OCI-LY7 (cell line): ENCODE measurements around the gene ERO1A. TPM values are rescaled to one million over a fixed set of nuclear protein-coding genes. Genes with fewer than 3 reads are reported as not detected.
"Not testable (repeated sequence)": the region's sequence is repeated elsewhere in the genome, so short reads cannot be mapped to it uniquely, and the experiment has no call there.

ENCODE experiments used
- BruUV-seq: library from RNA; stranded (reverse); fragments of 400-500 nt; replicated peaks from 2 replicates; lab custom pipeline; 2021; lab: Mats Ljungman, UMichigan
- CTCF ChIA-PET: fragments of 300-600 bp; sonication (Branson Sonifier 250); formaldehyde crosslinking; loops from one replicate; lab custom pipeline; 2022; ENCODE audit warnings: antibody characterized with exemption; ENCODE audit not compliant: unreplicated experiment; lab: Charles Lee
- POLR2A ChIA-PET: fragments of 300-600 bp; sonication (Branson Sonifier 250); formaldehyde crosslinking; loops from one replicate; lab custom pipeline; 2022; ENCODE audit warnings: antibody characterized with exemption; lab: Charles Lee
- DNase-seq: peaks from one replicate; pipeline ENCODE4 v3.0.0-alpha.2; 2015; ENCODE audit warnings: low spot score
- H2AFZ ChIP-seq: fragments of 200-600 bp; sonication (generic), shearing (Covaris generic); 2 replicates; pipeline ENCODE4 v1.6.1; 2014; ENCODE audit warnings: mild to moderate bottlenecking, antibody characterized with exemption, low read length, moderate library complexity
- H3K27ac ChIP-seq: fragments of 200-600 bp; sonication (generic); 2 replicates; pipeline ENCODE4 v1.5.1; 2014; ENCODE audit warnings: mixed run types, low read depth, mild to moderate bottlenecking, moderate library complexity, low read length, inconsistent platforms; ENCODE audit not compliant: poor library complexity, severe bottlenecking
- H3K36me3 ChIP-seq: fragments of 200-600 bp; sonication (generic); 2 replicates; pipeline ENCODE4 v1.6.1; 2014; ENCODE audit warnings: mild to moderate bottlenecking, antibody characterized with exemption, low read length, moderate library complexity, mixed read lengths; ENCODE audit not compliant: insufficient read depth
- H3K4me1 ChIP-seq: fragments of 200-600 bp; sonication (generic); 2 replicates; pipeline ENCODE4 v1.5.1; 2014; ENCODE audit warnings: mild to moderate bottlenecking, low read length; ENCODE audit not compliant: insufficient read depth, poor library complexity, severe bottlenecking
- H3K4me2 ChIP-seq: fragments of 200-600 bp; sonication (generic); 2 replicates; pipeline ENCODE4 v1.6.1; 2014; ENCODE audit warnings: mild to moderate bottlenecking, low read length
- H3K4me3 ChIP-seq: fragments of 200-600 bp; sonication (generic); 2 replicates; pipeline ENCODE4 v1.5.1; 2014; ENCODE audit warnings: mild to moderate bottlenecking, low read depth, low read length; ENCODE audit not compliant: poor library complexity, severe bottlenecking
- H3K79me2 ChIP-seq: fragments of 200-600 bp; sonication (generic); 2 replicates; pipeline ENCODE4 v1.6.1; 2016; ENCODE audit warnings: low read depth, mild to moderate bottlenecking, low read length, moderate library complexity, mixed read lengths; ENCODE audit not compliant: insufficient read depth
- H3K9me2 ChIP-seq: fragments of 200-600 bp; sonication (generic); 2 replicates; pipeline ENCODE4 v1.6.1; 2016; ENCODE audit warnings: mild to moderate bottlenecking, low read length, mixed read lengths; ENCODE audit not compliant: insufficient read depth
- H3K9me3 ChIP-seq: fragments of 200-600 bp; sonication (generic); 2 replicates; pipeline ENCODE4 v1.6.1; 2014; ENCODE audit warnings: mild to moderate bottlenecking, mixed run types, low read length, mixed read lengths
- H4K20me1 ChIP-seq: fragments of 200-600 bp; sonication (generic); 2 replicates; pipeline ENCODE4 v1.6.1; 2014; ENCODE audit warnings: mild to moderate bottlenecking, antibody characterized with exemption, low read length, moderate library complexity, mixed read lengths; ENCODE audit not compliant: insufficient read depth
- CTCF ChIP-seq: fragments of 200-600 bp; sonication (generic); conservative IDR thresholded peaks from 2 replicates; pipeline ENCODE4 v1.5.1; 2014; ENCODE audit warnings: mild to moderate bottlenecking, antibody characterized with exemption, low read length, moderate library complexity, mixed read lengths
- EZH2phosphoT487 ChIP-seq: fragments of 200-600 bp; sonication (generic); IDR thresholded peaks from 2 replicates; pipeline ENCODE4 v1.6.1; 2018; ENCODE audit warnings: low read depth, borderline replicate concordance, mild to moderate bottlenecking, mixed run types, antibody characterized with exemption, low read length, moderate library complexity, mixed read lengths
- intact Hi-C: fragments of 100-400 bp; cut with micrococcal nuclease; formaldehyde crosslinking; loops from one replicate; pipeline ENCODE4 v1.10.0; 2022; ENCODE audit not compliant: unreplicated experiment
- total RNA-seq, 2 experiments: library from RNA; depleted of rRNA in 1 of 2; stranded (reverse); fragments of >200 nt in 1 of 2; shearing (Covaris generic) in 1 of 2; gene quantifications; 2 replicates each; pipeline ENCODE4 v1.2.3, GENCODE V29; 2014 to 2022

Gene ERO1A
- total RNA-seq, 2 experiments from 2014 or later: 35.2 to 71.5 TPM

- CTCF ChIA-PET: interaction anchor here (0.6 kb wide), 1 partner anchor 86 kb away, joined by 3 read pairs; no protein-coding TSS in a partner anchor
- BruUV-seq: no TSS peak
- Histone ChIP-seq H3K9me3 (no peaks in the 10 kb centered on the region), H3K4me3 (peak overlapping the region; percentile 59), H3K9me2 (no peaks in the 10 kb centered on the region), H3K4me1 (peaks cover 16% of the 10 kb centered on the region), H2AFZ (no peak overlapping the region), H3K79me2 (peaks cover 15% of the 10 kb centered on the region), H3K27ac (peak overlapping the region; percentile 9), H4K20me1 (no peaks in the 10 kb centered on the region), H3K4me2 (peak overlapping the region; percentile 79), H3K36me3 (peaks cover 63% of the 10 kb centered on the region)
- POLR2A ChIA-PET: interaction anchor here (0.6 to 2.2 kb wide), 6 partner anchors 9 to 384 kb away, joined by 3 to 13 read pairs (median 4); no protein-coding TSS in a partner anchor
- DNase-seq: no peak
- intact Hi-C loops: loop anchor here (1.0 kb wide), 1 partner anchor 34 kb away; the partner anchor contains the start of gene ERO1A
- TF ChIP-seq CTCF: no peak
- no peak for TF ChIP-seq EZH2phosphoT487
Observed at GRCh38 chr14:52729585-52729924, 34.2 kb upstream of the ERO1A start.

- Histone ChIP-seq H3K36me3 (peaks cover 63% of the 10 kb centered on the region), H3K4me1 (peaks cover 22% of the 10 kb centered on the region), H3K4me2 (peak overlapping the region; percentile 79; the same call in 1 of the 2 replicates), H3K79me2 (peaks cover 18% of the 10 kb centered on the region)
- ChIA-PET CTCF (interaction anchor here (0.6 kb wide), 1 partner anchor 85 kb away, joined by 3 read pairs; no protein-coding TSS in a partner anchor), POLR2A (interaction anchor here (0.7 to 2.2 kb wide), 7 partner anchors 7 to 380 kb away, joined by 3 to 13 read pairs (median 3); partner anchors contain the start of gene PSMC6)
- intact Hi-C loops: loop anchor here (1.0 kb wide), 1 partner anchor 34 kb away; the partner anchor contains the start of gene ERO1A
- not testable (repeated sequence) for H3K4me3 ChIP-seq, H4K20me1 ChIP-seq, BruUV-seq, H2AFZ ChIP-seq, H3K9me3 ChIP-seq, H3K27ac ChIP-seq, DNase-seq, H3K9me2 ChIP-seq
Observed at GRCh38 chr14:52729035-52729434, 33.7 kb upstream of the ERO1A start.

- BruUV-seq, CTCF ChIA-PET, H3K9me3 ChIP-seq, DNase-seq, H3K27ac ChIP-seq, H2AFZ ChIP-seq, H3K9me2 ChIP-seq, intact Hi-C loops, H3K4me2 ChIP-seq, H3K4me3 ChIP-seq: not testable (repeated sequence)
- H3K36me3 ChIP-seq: peaks cover 65% of the 10 kb centered on the region
- peaks cover 22% of the 10 kb centered on the region for H3K79me2 ChIP-seq
- peaks cover 37% of the 10 kb centered on the region for H3K4me1 ChIP-seq
- peaks cover 14% of the 10 kb centered on the region; the same call in 1 of the 2 replicates for H4K20me1 ChIP-seq
- POLR2A ChIA-PET: interaction anchor here (1.4 to 1.7 kb wide), 2 partner anchors 9 to 20 kb away, joined by 3 to 5 read pairs; partner anchors contain the start of gene PSMC6
Observed at GRCh38 chr14:52727509-52727908, 32.2 kb upstream of the ERO1A start.
